RKO (cell line): ENCODE results near the gene KIRREL1.

Source experiments
- DNase-seq: peaks from one replicate; pipeline ENCODE4 v3.0.0-alpha.2; 2016; ENCODE audit warnings: low spot score

The KIRREL1 gene

DNA sequence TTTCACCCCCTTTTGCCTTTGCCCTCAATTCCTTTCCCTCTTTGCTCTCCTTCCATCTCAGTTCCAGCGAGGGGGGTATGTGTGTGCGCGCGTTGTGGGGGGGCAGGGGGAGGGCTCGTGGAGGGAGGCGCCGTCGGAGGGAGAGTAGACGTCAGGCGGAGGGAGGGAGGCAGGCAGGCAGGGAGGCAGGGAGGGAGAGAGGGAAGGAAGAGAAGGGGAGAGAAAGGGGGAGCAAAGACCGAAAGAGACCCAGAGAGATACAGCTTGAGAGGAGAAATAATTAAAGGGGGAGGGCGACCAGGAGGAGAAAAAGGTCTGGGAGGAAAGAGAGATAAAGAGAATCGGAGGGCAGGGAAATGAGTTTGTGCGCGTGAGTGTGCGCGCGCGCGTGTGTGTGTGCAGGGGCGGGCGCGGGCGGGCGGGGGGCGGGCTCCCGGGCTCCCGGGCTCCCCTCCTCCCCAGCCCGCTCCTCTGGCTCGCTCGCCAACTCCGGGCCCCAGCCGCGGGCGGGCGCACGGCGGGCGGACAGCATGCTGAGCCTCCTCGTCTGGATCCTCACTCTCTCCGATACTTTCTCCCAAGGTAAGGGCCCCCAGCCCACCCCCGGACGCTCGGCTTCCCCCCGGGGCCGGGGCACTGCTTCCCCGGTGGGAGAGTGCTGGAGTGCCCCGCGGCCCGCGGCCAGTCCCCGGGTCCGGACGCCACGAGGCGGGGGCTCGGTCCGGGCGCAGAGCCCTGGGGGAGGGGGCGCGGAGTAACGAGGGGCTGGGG, at the start of gene KIRREL1:
Gene KIRREL1, plus strand, starts transcription at position 499 of the 771 bp plus-strand sequence. Its CDS starts 32 bp downstream, at position 531.
- peak; percentile 65 for DNase-seq

DNA sequence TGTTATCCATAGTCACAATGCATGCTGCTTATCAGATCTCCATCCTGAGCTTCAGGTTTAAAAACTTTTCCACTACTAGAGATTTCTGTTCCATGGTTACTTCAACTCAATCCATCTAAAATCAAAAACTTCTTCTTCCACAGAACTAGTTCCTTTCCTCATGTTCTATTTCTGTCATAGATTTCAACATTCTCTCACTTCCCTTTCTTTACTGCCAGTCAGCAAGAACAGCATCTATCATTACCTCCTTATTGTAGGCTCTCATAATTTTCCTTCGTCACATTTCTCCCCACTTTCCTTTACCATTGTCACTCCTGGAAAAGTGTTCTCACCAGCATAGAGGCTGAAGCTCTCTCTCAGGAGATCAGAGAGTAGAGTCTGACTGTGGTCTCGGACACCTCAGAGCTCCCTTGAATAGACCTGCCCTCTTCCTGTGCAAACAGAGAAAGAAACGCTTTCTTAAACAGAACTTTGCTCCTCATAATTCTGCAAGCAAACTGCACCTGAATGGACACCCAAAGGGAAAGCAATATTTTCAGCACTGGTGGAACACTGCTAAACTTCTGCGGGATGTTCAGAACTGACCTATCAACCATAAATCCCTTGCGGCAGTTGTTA, 48.7 kb upstream of the KIRREL1 start:
- DNase-seq = no peak

DNA sequence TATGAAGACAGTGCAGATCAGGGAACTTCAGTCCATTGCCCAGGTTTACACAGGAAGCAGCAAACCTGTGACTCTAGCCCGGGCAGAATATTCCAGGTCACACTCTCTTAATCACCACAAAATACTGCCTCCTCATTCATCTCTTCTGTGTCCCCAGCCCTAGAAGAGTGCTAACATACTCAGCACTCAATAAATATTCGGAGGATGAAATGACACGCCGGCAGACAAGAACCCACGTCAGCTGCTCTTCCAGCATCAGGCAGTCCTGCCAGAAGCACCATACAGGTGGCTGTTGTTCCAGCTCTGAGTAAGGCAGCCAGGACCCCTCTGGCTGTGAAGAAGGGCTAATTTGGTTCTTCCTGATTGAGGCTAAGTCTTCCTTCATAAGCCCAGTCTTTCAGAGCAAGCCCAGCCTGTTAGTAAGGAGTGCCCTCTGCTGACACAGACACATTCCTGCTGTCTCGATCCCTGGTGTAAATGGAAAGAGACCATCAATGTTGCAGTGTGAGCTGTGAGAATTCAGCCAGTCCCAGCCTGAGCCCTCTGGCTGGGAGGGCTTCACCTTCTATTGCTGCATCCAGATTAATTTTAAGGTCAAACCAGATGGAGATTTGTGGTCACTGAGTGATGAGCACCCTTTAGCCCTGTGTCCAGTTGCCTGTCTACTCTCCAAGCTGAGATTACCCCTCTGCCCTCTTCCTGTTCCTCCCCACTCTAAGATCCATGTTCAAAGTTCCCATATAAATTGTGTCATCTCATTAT, 45.0 kb upstream of the KIRREL1 start:
- peak; percentile 52 for DNase-seq

DNA sequence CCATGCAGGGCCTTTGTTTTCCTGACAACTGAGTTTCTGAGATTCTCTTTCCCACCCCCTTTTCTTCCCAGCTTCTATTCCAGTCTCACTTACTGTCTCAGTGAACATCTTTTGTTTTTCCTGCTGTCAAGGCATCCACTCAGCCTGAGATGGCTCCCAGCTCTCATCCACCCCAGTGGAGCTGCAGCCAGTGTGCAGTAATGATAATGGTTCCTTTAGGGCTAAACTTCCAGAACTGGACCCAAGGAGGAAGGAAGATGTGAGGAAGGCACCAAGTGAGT, 44.4 kb upstream of the KIRREL1 start:
- DNase-seq = no peak

DNA sequence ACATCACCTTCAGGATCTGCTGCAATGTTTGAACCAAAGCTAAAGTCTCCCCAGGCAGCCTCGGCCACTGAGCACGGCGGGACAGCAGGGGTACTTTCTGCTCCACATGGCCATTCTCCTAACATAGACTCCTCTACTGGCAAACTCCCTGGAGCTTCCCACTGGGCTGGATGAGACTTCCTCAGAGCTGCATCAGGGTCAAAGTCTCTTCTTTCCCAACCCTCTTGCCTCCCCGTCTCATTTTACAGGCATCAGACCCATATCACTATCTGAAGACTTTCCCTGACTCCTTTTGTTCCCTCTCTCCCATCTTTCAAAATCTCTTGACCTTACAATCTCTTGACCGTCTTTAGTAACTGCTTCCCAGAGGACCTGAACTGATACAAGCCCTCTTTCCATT, 42.2 kb upstream of the KIRREL1 start:
- DNase-seq = no peak

DNA sequence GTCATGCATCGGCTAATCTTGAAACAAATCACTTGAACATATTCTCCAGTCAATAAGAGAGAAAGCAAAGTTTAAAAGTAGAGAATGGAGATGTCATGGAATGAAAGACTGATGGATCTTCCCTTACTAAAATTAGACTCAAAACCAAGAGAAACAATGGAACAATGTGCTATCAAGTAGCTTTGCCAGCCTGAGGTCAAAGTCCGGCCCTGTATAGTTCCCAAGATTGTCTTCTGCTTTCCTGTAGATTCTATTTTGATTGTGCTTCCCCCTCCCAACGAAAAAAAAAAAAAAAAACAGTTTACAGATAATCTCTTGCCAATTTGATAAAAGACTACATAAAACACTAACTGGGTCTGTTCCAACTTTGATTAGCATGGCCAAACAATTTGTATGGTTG, 40.8 kb upstream of the KIRREL1 start:
- DNase-seq = no peak

DNA sequence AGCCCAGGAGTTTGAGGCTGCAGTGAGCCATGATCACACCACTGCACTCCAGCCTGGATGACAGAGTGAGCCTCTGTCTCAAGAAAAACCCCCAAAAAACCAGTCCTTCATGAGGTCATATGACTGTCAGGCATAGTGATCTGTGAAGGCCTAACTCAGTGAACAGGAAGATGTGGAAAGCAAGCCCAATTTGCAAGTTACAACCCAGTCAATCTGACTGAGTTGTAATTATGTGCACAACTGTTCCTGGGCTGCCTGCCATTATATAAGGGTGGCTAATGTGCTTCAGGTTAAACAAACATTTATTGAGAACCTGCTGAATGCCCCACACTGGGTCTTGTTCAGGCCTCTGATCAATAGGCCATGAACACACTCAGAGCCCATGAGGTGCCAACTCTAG, 38.2 kb upstream of the KIRREL1 start:
- no peak for DNase-seq

DNA sequence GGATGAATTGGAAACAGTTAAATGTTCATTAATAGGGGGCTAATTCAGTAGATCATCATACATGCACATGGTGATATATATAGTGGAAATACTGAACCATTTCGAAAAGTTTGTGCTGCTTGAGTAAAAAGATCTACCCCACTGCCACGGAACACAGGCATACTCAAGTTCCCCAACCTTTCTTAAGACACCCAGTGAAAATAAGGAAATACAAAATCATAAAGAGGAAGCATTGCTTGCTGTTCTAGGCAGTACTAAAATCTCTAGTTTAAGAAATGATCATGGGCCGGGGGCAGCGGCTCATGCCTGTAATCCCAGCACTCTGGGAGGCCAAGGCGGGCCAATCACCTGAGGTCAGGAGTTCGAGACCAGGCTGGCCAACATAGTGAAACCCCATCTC, 37.6 kb upstream of the KIRREL1 start:
- DNase-seq = no peak

DNA sequence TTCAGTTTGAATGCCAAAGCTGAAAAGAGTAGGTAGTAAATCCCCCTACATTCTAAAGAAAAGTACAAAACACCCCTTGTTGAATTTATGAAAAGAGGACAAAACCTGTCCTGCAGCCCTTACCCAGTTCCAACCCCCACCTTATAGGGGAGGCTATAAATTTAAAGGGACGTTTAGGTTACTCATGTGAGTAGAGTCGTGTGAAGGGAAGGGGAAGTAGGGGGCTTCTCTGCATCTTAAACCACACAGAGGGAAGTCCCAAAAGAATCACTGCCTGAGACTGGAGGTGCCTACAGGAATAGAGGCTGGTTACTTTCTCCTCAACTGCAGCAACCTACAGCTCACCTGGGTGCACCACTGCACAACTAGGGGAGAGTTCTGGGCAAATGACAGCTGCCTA, 36.7 kb upstream of the KIRREL1 start:
- DNase-seq = no peak

DNA sequence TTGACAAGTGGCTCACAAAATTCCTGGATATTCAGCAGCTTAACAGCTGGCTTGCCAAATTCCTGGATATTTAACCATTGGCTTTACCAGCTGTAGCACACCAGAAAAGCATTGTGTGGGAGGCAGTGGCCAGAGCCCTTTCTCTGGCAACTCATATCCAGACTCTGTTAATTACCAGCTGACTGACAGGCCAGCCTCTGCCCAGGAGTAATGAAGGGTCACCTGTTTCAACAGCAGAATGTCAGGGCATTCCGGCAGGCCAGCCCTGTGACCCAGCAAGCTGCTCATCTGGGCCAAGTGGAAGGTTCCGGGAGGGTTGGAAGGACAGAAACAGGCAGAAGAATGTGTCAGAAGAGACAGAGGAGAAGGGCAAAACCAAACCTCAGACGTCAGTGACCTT, 35.2 kb upstream of the KIRREL1 start:
- DNase-seq = no peak

DNA sequence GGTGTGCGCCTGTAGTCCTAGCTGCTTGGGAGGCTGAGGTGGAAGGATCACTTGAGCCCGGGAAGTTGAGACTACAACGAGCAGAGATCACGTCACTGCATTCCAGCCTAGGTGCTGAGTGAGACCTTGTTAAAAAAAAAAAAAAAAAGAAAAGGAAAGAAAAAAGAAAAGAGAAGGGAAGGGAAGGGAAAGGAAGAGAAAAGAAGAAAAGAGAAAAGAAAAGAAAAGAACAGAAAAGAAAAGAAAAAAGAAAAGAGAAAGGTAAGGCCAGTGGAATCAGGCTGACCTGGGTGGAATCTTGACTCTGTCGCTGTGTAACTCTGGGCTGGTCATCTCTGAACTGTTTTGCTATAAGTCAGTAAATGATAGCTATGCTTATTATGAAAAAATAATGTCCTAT, 33.7 kb upstream of the KIRREL1 start:
- DNase-seq = no peak

DNA sequence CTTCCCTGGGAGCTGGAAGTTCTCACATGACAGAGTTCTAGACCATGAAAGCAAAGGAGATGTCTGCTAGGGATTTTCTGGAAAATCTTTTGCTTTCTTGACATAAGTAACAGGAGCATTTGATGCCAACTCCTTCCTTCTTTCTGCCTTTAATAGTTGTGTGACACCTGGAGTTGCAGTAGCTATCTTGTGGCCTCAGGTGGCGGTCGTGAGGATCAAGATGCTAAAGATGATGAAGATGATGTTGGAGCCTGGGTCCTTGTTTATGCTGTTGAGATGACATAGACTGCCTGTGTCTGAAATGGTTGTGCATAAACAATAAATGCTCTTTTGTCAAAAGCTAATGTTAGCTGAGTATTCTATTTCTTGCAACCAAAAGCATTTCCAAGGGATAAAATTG, 32.7 kb upstream of the KIRREL1 start:
- DNase-seq = no peak

DNA sequence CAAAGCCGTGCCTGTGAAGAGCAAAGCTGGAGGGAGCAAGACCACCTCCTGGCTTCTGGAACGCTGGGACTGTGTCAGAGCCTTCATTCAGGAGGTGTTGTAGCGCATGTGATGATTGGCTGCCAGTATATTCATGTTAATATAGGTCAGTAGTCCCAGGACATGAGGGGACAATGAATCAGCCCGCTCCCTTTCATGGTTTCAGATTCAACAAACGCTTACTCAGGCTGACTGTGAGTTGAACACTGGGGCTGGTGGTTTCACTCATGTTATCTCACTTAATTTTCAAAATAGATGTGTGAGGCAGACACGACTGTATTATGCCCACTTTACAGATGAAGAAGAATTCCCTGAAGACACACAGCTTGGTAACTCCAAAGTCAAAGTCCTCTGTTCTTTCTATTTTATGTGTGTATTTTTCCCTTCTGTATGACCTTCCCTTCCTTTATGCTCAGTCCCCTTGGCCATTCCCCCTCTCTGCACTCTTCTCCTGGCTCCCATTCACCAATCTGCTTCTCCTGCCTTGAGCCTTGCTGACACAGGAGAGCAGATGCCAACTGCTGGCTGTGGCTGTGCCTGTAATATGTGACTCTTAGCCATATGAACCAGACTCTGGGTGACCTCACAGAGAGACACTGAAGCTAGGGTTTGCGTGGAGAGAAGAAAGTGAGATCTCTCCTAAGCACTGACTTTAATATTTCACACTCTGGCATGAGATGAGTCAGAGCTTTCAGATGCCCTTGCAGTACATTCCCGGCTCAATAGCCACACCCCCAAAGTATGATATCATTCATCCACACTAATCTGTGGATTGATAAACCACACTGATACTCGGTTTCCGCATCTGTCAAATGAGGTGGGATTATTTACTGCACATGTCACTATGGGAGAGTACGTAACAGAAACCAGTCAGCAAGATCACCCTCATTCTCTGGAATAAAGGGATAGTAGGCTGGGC, 31.4 kb upstream of the KIRREL1 start:
- peak; percentile 64 for DNase-seq

DNA sequence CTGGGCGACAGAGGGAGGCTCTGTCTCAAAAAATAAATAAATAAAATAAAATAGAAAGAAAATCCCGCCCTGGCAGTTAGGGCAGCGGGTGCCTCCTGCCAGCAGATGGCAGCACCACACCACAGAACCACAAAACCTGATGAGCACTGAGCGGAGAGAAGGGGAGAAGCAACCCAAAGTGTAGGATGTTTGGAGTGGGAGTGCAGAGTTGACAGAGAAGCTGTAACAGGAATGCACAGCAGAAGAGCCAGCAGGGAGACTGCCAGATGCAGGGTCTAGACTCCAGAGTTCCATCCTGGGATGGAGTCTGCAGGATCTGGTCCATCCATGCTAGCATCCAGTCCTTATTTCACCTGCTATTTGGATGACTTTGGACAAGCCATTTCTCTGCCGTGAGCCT, 29.7 kb upstream of the KIRREL1 start:
- peak; percentile 70 for DNase-seq

DNA sequence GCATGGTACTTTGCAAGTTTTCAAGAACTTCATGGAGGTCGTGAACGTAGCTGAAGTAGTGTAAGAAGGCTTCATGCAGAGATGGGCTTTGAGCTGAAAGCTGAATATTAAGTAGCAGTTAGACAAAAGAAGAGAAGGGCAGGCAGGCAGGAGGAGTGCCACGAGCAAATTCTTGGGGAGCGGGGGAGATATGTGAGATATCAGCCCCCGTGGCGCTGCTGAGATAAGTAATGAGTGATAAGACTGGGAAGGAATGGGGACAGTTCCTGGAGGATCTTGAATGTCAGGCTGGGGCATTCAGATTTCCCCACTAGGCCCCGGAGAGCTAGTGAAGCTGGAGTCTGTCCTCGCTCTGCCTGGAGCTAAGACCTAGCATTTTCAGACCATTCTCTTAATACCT, 27.9 kb upstream of the KIRREL1 start:
- no peak for DNase-seq

DNA sequence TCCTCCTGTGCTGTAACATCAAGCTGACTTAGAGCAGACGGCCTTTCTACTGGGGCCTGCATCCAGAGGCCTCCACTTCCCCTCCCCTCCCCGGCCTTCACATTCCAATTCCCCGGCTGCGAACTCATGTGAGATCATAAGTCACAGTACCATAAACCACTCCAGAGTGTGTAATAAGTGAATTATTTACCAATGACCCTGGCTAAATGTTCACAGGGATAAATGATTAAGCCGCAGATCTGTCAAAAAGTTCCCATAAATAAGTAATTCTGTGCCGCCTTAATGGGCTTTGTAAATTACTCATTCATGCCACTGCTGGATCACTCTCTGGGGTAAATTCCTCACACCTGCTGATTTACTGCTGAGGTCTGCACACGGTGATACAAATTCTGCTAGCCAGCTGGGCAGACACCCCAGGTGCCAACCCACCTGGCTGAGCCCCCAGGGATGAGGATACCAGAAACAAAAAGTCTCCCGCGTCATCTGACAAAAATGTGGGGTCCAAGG, 27.4 kb upstream of the KIRREL1 start:
- no peak for DNase-seq

DNA sequence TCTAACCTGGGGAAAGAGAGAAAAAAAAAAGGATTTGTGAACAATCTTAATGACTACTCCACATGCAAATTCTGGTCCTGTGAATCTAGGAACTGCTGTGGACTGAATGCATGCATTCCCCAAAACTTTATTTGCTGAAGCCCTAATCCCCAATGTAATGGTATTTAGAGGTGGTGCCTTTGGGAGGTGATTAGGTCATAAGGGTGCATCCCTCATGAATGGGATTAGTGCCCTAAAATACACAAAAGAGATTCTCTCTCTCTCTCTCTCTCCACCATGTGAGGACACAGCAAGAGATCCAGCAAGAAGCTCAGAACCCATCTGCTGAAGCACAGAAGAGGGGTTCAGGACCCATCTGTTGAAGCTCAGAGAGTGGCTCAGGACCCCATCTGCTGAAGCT, 26.2 kb upstream of the KIRREL1 start:
- no peak for DNase-seq

DNA sequence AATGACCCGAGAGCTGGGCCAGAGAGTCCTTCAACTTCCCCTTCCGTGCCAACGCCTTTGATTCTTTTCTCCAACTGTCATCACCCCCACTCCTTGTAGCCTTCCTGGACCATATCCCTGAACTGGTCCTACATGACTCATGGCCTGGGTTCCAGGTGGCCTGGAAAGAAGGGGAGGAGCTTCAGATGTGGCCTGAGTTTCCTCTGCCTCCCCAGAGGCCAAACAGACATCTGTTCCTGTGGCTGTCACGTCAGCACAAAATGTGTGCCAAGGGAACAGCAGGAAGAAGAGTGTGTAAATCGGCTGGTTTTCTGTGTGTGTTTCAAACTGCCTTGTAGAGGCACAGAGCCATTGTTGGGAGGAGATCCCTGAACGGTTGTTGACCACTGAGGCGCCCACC, 24.9 kb upstream of the KIRREL1 start:
- no peak for DNase-seq

DNA sequence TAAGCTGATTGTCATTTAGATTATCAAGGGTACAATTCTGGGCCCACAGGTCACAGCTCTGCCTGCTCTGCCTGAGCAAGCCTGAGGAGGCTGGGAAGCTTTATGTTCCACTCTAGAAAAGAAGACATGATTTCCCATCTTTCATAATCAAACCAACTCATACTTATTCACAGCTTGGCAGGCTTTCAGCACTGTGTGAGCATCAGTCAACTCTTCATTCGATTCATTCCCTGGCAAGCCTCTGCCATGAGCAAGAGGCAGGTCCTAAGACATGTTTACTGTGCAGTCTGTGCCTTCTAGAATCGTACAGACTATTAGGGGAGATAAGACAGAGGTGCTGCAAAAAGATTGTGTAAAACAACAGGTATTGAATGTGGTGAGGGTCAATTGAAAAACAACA, 24.5 kb upstream of the KIRREL1 start:
- DNase-seq = peak; percentile 90

DNA sequence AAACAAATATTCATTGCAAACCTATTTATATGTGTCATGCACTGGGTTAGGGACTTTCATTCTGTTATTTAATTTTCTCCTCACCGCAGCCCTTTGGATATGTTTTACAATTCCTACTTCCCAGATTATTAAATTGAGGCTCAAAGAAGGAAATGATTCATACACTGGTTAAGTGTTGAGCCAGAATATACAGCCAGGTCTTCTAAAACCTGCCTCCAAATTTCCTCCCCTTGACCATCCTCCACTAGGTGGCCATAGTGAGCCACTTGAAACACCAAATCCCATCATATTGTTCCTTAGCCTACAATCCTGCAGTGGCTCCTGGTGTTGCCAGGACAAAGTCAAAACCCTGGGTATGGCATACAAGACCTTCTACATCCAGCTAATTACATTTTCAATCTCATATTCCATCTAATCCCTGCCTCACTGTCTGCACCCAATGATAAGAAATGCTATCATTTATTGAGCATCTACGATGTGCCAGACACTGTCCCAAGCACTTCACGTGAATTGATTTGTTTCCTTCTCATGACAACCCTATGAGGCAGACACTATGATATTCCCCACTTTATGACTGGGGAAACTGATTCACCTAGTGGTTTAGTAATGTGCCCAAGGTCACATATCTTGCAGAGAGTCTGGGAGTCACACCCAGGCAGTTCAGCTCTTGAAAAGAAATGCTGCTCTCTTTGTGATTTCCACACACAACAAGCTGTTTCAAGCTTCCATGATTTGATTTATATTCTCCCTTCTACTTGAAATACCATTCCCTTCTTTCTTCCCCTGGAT, 23.6 kb upstream of the KIRREL1 start:
- peak; percentile 81 for DNase-seq

DNA sequence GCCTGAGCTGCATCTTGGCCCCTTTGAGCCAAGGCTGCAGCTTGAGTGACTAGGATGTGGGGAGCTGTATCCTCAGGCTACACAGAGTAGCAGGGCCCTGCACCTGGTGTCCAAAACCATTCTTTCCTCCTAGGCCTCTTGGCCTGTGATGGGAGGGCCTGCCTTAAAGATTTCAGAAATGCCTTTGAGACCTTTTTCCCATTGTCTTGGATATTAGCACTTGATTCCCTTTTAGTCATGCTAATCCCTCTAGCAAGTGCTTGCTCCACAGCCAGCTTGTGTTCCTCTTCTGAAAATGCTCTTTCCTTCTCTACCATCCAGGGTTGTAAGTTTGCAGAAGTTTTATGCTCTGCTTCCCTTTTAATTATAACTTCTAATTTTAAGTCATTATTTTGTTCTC, 21.7 kb upstream of the KIRREL1 start:
- no peak for DNase-seq
